GM20431 (cell line): ENCODE data around the gene ZNF330.
"Not testable (repeated sequence)": the region's sequence is repeated elsewhere in the genome, so short reads cannot be mapped to it uniquely, and the experiment has no call there.

Experiments used
- in situ Hi-C: fragments of 300-500 bp; cut with MseI, MboI; formaldehyde crosslinking; loops from one replicate; pipeline ENCODE4 v1.15.0; 2020; ENCODE audit warnings: low sequenced_read_pairs; ENCODE audit not compliant: unreplicated experiment

Gene ZNF330

DNA sequence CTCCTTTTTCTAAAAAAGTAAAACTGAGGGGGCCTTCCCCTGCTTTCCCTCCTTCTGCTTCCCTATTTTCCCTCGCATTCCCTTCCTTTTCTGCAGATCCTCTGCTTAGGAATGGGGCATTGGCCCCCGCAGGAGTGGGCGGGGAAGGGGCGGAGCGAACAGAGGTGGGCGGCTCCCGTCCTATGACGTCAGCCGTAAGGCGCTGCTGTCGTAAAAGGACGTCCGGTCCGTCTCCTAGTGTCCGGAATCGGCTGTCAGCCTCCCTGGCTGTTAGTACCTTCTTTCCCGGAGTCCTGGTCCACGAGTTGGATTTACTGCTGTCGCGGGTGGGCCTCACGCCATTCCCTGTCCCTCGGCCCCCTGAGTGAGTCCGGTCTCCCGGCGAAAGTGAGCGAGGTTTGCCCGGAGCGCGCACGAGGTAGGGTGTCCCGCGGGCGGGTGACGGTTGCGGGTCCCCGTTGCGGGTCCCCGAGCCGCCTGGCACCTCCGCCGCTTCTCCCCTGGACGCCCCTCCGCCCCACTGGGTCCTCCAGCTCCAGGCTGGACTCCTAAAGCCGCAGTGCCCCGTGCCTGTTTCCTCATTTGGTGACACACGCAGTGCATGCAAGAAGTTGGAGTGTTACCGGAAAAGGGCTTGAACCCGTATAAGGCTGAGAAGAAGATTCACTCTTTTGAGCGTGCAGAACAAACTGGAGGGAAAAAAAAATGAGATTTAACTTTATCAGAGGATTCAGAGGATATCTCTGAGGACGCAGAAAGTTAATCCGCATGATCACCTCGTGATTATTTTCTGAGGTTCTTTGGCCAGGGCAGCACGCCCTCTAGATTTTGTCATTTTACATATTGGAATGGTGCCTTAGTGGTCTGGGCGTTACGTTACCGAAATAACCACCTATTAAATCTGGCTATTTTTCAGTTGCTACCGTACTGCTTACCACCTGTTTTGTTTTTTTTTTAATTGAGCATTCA is at the start of gene ZNF330:
Gene ZNF330 (plus strand): TSS at position 205 of the 969 bp plus-strand sequence. CDS start 1,477 bp downstream, outside the sequence.
- in situ Hi-C loops: no loop called here

GRCh38 chr4:141174457-141174856 is 46.2 kb upstream of the ZNF330 start:
- in situ Hi-C loops: no loop called here

DNA sequence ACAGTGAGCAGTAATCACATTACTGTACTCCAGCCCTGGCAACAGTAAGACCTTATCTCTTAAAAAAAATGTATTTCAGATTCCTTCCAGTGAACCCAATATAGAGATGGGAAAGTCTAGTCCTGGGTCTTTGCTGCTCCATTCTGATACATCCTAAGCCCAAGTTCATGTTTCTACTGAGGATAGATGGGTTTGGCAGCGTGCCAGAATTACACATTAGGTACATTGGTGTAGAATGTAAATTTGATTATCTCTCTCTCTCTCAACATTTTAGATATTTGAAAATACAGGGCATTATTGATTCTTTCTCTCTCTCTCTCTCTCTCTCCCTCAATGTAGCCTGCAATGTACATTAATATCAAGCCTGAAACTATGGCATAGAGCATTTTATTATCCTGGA is 43.5 kb upstream of the ZNF330 start:
- in situ Hi-C loops: no loop called here

DNA sequence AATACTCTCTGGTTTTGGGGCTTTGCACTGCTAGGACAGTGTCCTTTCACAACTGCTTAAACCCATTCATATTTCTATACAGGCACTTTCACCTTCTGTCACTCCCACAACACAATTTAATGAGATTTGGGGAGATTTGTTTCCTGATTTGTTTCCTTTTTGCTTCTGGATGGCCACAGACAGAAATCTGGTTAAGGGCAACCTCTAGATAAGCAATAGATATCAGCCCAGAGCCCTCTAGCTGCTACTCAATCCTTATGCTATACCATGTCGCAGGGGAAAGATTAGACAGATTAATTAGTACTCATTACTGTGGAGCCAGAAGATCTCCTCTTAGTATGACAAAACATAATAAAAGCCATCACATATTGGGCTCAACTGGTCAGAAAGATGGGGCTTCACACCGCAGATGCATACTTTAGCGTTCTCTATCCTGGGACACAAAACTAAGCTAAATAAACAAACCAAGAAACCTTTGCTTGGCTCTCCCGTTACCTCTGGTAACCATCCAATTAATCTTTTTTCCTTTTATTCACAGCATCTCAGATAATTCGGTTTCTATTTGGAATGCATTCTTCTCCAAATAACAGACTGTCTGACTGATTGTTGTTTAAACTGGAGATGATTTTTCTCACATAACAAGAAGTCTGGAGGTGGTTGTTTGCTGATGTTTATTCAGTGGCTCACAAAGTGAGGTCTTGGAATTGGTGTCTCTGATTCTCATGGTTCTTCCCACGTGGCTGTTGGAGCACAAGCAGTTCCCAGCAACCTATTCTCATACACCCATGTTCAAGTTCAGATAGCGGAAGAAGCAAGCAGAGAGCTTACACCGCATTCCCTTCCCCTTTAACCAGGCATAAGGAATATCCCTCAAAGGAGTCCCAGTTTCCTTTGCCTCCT is 41.0 kb upstream of the ZNF330 start:
- in situ Hi-C loops: no loop called here

- in situ Hi-C loops: no loop called here
Observed at GRCh38 chr4:141180991-141181761, 39.5 kb upstream of the ZNF330 start.

DNA sequence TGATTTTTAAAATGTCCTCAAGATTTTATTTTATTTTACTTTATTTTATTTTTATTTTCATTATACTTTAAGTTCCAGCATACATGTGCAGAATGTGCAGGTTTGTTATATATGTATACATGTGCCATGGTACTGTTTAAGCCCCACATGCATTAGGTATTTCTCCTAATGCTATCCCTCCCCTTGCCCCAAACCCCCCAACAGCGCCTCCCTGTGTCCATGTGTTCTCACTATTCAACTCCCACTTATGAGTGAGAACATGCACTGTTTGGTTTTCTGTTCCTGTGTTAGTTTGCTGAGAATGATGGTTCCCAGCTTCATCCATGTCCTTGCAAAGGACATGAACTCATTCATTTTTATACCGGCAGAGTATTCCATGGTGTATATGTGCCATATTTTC is 37.2 kb upstream of the ZNF330 start:
- in situ Hi-C loops: not testable (repeated sequence)

DNA sequence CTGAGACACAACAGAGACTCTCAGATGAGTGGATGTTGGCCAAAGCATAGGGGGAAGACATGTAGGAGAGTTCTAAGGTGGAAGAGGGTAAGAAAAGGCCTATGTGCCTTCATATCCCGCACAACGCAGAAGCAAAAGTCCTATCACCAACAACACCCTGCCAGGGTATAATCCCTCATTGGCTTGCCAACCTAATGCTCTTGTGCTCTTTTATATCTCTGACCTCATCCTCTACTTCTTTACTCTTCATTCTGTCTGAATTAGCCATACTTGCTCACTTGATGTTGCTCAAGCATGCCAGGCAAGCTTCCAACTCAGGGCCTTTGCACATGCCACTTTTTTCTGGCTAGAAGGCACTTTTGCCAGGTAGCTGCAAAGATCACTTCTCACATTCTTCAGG is 28.1 kb upstream of the ZNF330 start:
- in situ Hi-C loops: no loop called here

DNA sequence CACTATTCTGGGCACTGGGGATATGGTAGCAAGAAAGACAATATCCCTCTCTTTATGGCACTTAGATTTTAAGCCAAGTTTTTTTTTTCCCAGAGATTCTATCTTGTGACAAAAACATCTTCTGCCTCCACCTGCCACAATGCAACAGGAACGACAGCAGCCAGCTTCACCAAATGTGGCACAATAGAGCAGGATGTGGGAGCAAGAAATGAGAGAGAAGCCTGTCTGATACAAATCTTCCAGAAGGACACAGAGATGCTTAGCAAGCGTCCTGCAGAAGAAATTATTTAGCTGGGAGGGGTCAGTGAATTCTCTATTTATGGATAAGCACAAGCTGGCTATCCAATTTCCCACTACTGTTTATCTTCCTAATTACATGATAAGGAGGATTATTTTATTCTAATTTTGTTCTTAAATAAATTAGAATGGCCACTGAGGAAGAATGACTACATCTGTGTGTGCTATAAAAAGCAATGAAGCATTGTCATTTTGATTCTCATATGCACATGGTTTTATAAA is 27.1 kb upstream of the ZNF330 start:
- in situ Hi-C loops: no loop called here

GRCh38 chr4:141195095-141195707 is 25.5 kb upstream of the ZNF330 start:
- in situ Hi-C loops: no loop called here

- in situ Hi-C loops: no loop called here
Observed at GRCh38 chr4:141196227-141196933, 24.3 kb upstream of the ZNF330 start.

GRCh38 chr4:141207961-141208360 is 12.7 kb upstream of the ZNF330 start:
- in situ Hi-C loops: no loop called here

DNA sequence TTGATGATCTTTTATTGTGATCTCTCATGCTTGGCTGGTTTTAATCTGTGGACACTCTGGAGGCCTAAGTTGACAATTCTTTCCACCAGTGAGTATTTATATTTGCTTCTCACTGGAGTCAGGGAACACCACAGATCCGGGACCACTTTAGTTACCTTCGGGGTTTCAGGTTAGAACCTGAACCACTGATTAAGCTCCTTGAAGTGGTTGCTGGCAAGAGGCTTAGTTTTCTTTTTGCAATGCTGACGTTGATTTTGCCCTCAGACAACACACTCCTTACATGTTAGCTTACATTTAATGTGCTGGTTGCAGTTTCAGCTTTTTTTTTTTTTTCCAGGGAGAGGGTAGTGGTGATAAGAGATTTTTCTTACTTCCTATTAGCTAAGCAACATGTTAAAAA is 10.5 kb upstream of the ZNF330 start:
- in situ Hi-C loops: no loop called here

DNA sequence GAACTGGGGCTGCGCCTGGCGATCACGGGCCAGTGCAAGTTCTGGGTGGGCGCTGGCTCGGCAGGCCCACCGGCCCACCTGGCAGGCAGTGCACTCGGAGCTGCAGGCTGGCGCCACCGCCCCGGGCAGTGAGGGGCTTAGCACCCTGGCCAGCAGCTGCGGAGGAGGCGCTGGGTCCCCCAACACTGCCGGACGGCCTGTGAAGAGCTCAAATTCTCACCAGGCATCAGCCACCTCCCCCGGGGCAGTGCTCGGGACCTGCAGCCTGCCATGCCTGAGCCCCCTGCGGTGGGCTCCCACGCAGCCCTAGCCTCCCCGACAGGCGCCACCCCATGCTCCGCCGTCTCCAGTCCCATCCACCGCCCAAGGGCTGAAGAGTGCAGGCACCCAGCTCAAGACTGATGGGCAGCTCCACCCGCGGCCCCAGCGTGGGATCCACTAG is 7.1 kb upstream of the ZNF330 start:
- in situ Hi-C loops: no loop called here

GRCh38 chr4:141215030-141215429 is 5.7 kb upstream of the ZNF330 start:
- in situ Hi-C loops: no loop called here

DNA sequence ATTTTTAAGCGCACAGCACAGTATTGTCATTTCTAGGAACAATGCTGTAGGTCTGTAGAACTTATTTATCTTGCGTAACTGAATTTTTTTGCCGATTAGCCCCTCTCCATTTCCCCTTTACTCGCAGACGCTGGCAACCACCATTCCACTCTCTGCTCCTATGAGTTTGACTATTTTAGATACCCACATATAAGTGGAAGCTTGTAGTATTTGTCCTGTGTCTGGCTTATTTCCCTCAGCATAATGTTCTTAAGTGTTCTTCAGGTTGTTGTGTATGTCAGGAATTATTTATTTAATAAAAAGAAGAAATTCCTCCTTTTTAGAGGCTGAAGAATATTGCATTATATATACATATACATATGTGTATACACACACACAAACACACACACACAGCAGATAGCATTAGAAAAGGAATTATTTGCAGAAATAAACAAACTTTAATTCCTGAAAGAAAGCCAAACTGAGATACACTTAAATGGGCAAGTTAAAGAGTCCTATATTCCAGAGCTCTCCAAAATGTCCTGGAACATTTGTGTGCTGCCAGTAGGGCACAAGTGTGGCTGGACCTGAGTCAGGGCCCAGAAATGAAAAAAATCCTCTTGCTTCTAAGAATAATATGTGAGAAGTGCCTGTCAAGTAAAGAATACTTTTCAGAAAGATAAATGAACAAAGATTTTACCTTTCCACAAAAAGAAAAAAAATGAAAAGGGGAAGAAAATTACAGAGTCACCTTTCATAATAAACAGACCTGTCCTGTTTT is 4.5 kb upstream of the ZNF330 start:
- in situ Hi-C loops: no loop called here

DNA sequence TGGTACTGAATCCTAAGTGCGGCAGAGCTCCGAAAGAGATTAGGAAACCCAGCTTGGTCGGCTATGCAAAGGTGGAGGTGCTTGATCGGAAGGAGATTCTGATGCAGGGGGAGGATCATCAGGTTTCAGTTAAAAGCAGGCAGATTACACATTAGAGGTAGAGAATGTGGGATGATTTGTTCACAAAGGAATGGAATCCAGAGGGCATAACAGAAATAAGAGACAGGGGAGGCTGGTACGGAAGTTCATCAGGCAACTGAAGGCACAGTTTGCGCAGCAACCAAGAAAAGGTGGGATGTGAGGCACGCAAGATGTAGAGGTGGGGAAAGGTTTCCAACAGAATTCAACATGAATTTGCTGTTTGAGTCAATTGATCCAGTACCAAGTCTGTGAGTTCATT is 424 bp upstream of the ZNF330 start:
- in situ Hi-C loops: no loop called here

GRCh38 chr4:141223418-141223817 is 2.7 kb downstream of the ZNF330 start:
- in situ Hi-C loops: no loop called here

DNA sequence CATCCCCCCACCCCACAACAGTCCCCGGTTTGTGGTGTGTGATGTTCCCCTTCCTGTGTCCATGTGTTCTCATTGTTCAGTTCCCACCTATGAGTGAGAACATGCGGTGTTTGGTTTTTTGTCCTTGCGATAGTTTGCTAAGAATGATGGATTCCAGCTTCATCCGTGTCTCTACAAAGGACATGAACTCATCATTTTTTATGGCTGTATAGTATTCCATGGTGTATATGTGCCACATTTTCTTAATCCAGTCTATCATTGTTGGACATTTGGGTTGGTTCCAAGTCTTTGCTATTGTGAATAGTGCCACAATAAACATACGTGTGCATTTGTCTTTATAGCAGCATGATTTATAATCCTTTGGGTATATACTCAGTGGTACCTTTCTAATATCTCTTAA is 6.6 kb downstream of the ZNF330 start:
- in situ Hi-C loops: not testable (repeated sequence)
